Measurements from ENCODE around the gene NUP205. TPM values are rescaled to one million over a fixed set of nuclear protein-coding genes. Genes with fewer than 3 reads are reported as not detected.

The NUP205 gene
- total RNA-seq, 1 experiment from 2014 or later = 51.0 TPM

DNA sequence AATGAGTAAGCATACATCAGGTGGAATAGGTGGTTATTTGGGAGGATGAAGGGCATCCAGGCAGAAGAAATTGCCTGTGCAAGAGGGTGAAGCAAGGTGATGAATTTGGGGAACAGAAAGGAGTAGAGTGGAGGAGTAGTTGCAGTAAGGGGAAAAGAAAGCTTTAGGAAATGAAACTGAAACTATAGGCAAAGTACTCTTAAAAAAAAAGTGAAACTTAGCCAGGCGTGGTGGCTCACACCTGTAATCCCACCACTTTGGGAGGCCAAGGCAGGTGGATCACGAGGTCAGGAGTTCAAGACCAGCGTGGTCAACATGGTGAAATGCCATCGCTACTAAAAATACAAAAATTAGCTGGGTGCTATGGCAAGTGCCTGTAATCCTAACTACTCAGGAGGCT is 17.6 kb downstream of the NUP205 start:
- Mint-ChIP-seq H3K27ac (ENCODE audit: low read depth, unreplicated experiment) (no peak overlapping the region), H3K36me3 (ENCODE audit: insufficient read depth, unreplicated experiment) (peaks cover 89% of the 10 kb centered on the region)

DNA sequence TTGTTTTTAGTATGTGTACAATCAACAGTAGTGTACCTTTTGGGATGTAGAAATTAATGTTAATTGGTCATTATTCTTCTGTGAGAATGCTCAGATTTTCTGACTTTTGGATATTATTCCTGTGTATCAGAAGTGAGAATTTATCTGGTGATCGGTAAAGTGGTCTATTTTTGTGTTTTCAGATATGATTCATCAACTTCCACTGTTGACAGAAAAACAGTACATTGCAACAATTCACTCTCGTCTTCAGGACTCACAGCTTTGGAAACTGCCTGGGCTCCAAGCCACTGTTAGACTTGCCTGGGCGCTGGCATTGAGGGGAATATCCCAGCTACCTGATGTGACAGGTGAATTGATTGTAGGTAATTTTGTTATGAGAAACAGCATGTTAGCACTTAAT is 20.9 kb downstream of the NUP205 start:
- no peaks in the 10 kb centered on the region for H3K9me3 Mint-ChIP-seq (ENCODE audit: unreplicated experiment)
- CTCF ChIA-PET = interaction anchor here (0.6 kb wide), 2 partner anchors 94 to 215 kb away, joined by 3 read pairs; no protein-coding TSS in a partner anchor
- no peaks in the 10 kb centered on the region for H3K4me1 Mint-ChIP-seq (ENCODE audit: insufficient read depth, unreplicated experiment)
- intact Hi-C loops (cut with micrococcal nuclease) = no loop called here
- no peak for DNase-seq (ENCODE audit: unreplicated experiment)
- no peak overlapping the region for H3K27ac Mint-ChIP-seq (ENCODE audit: low read depth, unreplicated experiment)
- no peaks in the 10 kb centered on the region for H3K27me3 Mint-ChIP-seq (ENCODE audit: insufficient read depth, unreplicated experiment)
- H3K36me3 Mint-ChIP-seq (ENCODE audit: insufficient read depth, unreplicated experiment) = peaks cover 94% of the 10 kb centered on the region
- no TSS peak for BruUV-seq (replicated peaks)
- POLR2A ChIA-PET = no interaction called here
- TF ChIP-seq, protein P1, sequence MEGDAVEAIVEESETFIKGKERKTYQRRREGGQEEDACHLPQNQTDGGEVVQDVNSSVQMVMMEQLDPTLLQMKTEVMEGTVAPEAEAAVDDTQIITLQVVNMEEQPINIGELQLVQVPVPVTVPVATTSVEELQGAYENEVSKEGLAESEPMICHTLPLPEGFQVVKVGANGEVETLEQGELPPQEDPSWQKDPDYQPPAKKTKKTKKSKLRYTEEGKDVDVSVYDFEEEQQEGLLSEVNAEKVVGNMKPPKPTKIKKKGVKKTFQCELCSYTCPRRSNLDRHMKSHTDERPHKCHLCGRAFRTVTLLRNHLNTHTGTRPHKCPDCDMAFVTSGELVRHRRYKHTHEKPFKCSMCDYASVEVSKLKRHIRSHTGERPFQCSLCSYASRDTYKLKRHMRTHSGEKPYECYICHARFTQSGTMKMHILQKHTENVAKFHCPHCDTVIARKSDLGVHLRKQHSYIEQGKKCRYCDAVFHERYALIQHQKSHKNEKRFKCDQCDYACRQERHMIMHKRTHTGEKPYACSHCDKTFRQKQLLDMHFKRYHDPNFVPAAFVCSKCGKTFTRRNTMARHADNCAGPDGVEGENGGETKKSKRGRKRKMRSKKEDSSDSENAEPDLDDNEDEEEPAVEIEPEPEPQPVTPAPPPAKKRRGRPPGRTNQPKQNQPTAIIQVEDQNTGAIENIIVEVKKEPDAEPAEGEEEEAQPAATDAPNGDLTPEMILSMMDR (IDR thresholded peaks at IDR 0.05; ENCODE audit: unreplicated experiment) = no peak
- H3K4me3 Mint-ChIP-seq (ENCODE audit: unreplicated experiment) = no peak overlapping the region

More for the DNA sequence above, 17.6 kb downstream of the NUP205 start:
- Mint-ChIP-seq H3K4me1 (ENCODE audit: insufficient read depth, unreplicated experiment) (no peaks in the 10 kb centered on the region), H3K4me3 (ENCODE audit: unreplicated experiment) (no peak overlapping the region), H3K9me3 (ENCODE audit: unreplicated experiment) (no peaks in the 10 kb centered on the region), H3K27me3 (ENCODE audit: insufficient read depth, unreplicated experiment) (no peaks in the 10 kb centered on the region)
- intact Hi-C loops (cut with micrococcal nuclease) = no loop called here
- DNase-seq (ENCODE audit: unreplicated experiment) = no peak
- TF ChIP-seq, protein P1 (IDR thresholded peaks at IDR 0.05; ENCODE audit: unreplicated experiment) = no peak
- ChIA-PET CTCF (no interaction called here), POLR2A (no interaction called here)
- BruUV-seq (replicated peaks) = no TSS peak

DNA sequence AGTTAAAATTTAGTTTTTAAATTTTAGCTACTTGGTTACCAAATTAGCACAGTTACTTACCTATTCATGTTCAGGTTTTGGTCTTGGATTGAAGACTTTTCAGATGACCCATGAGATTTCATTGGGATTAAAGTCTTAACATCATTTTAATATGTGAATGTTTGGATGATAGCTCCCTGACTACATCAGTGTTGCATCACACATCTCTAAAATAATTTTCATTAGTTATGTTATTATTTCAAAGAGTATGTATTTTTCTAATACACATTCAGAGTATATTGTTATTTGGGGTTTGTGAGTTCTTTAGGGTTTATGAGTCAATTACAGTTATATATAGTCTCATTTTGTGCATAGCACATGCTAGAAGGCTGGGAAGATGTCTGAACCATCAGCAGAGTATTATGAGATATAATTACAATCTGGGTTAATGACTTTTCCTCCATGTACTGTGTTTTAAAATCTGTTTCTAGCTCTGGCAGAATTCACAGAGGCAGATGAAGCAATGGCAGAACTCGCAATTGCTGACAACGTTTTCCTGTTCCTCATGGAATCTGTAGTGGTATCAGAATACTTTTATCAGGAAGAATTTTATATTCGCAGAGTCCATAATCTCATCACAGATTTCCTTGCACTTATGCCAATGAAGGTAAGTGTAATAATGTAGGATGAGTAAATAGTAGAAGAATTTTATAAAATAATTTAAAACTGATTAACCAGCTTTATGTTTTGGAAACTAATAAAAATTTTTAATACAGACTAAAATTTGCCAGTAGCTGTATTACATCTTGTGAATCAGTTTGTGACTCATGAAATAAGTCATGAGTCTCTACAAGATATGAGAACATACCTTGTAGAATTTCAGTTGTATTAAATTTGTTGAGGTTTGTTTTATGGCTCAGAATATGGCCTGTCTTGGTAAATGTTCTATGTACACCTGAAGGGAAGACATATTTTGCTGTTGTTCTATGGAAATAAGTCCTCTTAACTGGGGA is 26.9 kb downstream of the NUP205 start:
- BruUV-seq (replicated peaks) = no TSS peak
- ChIA-PET POLR2A (interaction anchor here (0.6 kb wide), 2 partner anchors 75 to 1739 kb away, joined by 3 read pairs; partner anchors contain the start of gene CNOT4), CTCF (interaction anchor here (0.6 to 0.7 kb wide), 3 partner anchors 11 to 500 kb away, joined by 3 to 5 read pairs (median 3); no protein-coding TSS in a partner anchor)
- Mint-ChIP-seq H3K27me3 (ENCODE audit: insufficient read depth, unreplicated experiment) (no peaks in the 10 kb centered on the region), H3K27ac (ENCODE audit: low read depth, unreplicated experiment) (peak overlapping the region; percentile 51), H3K4me1 (ENCODE audit: insufficient read depth, unreplicated experiment) (peaks cover 5% of the 10 kb centered on the region), H3K4me3 (ENCODE audit: unreplicated experiment) (no peak overlapping the region), H3K36me3 (ENCODE audit: insufficient read depth, unreplicated experiment) (peaks cover 87% of the 10 kb centered on the region), H3K9me3 (ENCODE audit: unreplicated experiment) (no peaks in the 10 kb centered on the region)
- DNase-seq (ENCODE audit: unreplicated experiment) = no peak
- TF ChIP-seq, protein P1 (IDR thresholded peaks at IDR 0.05; ENCODE audit: unreplicated experiment) = no peak
- intact Hi-C loops (cut with micrococcal nuclease) = no loop called here

DNA sequence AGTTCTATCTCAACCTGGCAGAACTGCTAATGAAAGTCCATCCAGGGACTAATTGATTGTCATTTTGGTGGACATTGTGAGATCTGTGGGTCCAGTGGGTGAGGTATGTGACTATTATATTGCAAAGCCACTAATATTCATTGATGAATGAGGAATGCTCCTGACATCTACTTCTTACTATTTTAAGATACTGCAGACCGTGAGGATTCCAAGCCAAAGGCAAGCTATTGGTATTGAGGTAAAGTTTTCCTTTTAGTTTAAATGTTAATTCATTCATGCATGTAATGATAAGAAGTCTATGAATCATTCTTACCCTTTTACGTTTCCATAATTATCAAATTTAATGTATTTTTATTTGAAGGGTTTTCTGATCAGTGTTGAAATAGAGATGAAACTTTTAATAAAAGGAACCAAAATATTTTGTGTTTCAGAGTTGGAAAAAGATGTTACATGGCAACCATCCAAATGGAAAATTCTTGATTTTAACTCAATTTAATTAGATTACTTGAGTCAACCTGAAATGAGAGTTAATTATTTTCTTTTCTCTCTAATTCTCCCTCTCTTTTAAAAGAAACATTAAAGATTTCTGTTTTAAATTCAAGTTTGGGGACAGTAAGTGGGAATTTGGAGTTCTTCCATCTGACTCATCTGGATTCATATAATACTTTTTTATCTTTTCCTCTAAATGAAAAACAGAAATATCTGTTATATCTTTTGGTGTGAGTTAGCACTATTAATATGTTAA is 39.6 kb downstream of the NUP205 start:
- H3K36me3 Mint-ChIP-seq (ENCODE audit: insufficient read depth, unreplicated experiment) = peaks cover 73% of the 10 kb centered on the region
- H3K27me3 Mint-ChIP-seq (ENCODE audit: insufficient read depth, unreplicated experiment) = no peaks in the 10 kb centered on the region
- POLR2A ChIA-PET = interaction anchor here (1.0 kb wide), 1 partner anchor 38 kb away, joined by 3 read pairs; no protein-coding TSS in a partner anchor
- DNase-seq (ENCODE audit: unreplicated experiment) = no peak
- TF ChIP-seq, protein P1 (IDR thresholded peaks at IDR 0.05; ENCODE audit: unreplicated experiment) = no peak
- no TSS peak for BruUV-seq (replicated peaks)
- H3K9me3 Mint-ChIP-seq (ENCODE audit: unreplicated experiment) = no peaks in the 10 kb centered on the region
- no peak overlapping the region for H3K4me3 Mint-ChIP-seq (ENCODE audit: unreplicated experiment)
- intact Hi-C loops (cut with micrococcal nuclease) = no loop called here
- H3K27ac Mint-ChIP-seq (ENCODE audit: low read depth, unreplicated experiment) = no peak overlapping the region
- CTCF ChIA-PET = interaction anchor here (0.6 to 1.1 kb wide), 5 partner anchors 9 to 249 kb away, joined by 3 to 5 read pairs (median 3); no protein-coding TSS in a partner anchor
- peaks cover 4% of the 10 kb centered on the region for H3K4me1 Mint-ChIP-seq (ENCODE audit: insufficient read depth, unreplicated experiment)
